HFFc6 (cell line): ENCODE measurements around the gene CREB3. TPM values are rescaled to one million over a fixed set of nuclear protein-coding genes. Genes with fewer than 3 reads are reported as not detected.

Experiments used
- DNase-seq: peaks from one replicate; pipeline ENCODE4 v3.0.0-alpha.2; 2018
- H3K27ac Mint-ChIP-seq: 2 replicates; pipeline ENCODE4 v1.8.0; 2020; ENCODE audit warnings: mild to moderate bottlenecking, mixed read lengths
- H3K27me3 Mint-ChIP-seq: 2 replicates; pipeline ENCODE4 v1.8.0; 2021; ENCODE audit warnings: mild to moderate bottlenecking, moderate library complexity, mixed read lengths; ENCODE audit not compliant: insufficient read depth
- H3K36me3 Mint-ChIP-seq: 2 replicates; pipeline ENCODE4 v1.8.0; 2021; ENCODE audit warnings: low read depth, mixed read lengths
- H3K4me1 Mint-ChIP-seq: 2 replicates; pipeline ENCODE4 v1.8.0; 2020; ENCODE audit warnings: low read depth, mixed read lengths
- H3K4me3 Mint-ChIP-seq: 2 replicates; pipeline ENCODE4 v1.8.0; 2020; ENCODE audit warnings: mild to moderate bottlenecking, moderate library complexity, mixed read lengths
- H3K9me3 Mint-ChIP-seq: 2 replicates; pipeline ENCODE4 v1.8.0; 2020; ENCODE audit warnings: mild to moderate bottlenecking, mixed read lengths
- CTCF ChIP-seq: fragments of 200-600 bp; sonication (generic); IDR thresholded peaks from 2 replicates; pipeline ENCODE4 v1.5.0; 2021; ENCODE audit warnings: antibody characterized with exemption, mild to moderate bottlenecking
- microRNA-seq: library from miRNA; unstranded; fragments of <30 nt; microRNA quantifications from one replicate; pipeline ENCODE4, GENCODE V29; 2019
- total RNA-seq, 6 experiments: library from RNA; stranded (reverse); fragmentation: NEBNext Ultra II Directional; extraction: Animal tissue kit (Norgen Biotek cat#: 25700); gene quantifications; 2 replicates in 1 of 6; 3 replicates in 5 of 6; pipeline ENCODE4 v1.2.3, GENCODE V29; 2021

Gene CREB3
- total RNA-seq, 6 experiments from 2014 or later: 106 to 127 (median 114) TPM

GRCh38 chr9:35781066-35781465 is 48.6 kb downstream of the CREB3 start:
- H3K4me3 Mint-ChIP-seq: no peak overlapping the region
- H3K36me3 Mint-ChIP-seq: no peaks in the 10 kb centered on the region
- TF ChIP-seq CTCF: no peak
- peaks cover 25% of the 10 kb centered on the region for H3K27me3 Mint-ChIP-seq
- no peak overlapping the region for H3K27ac Mint-ChIP-seq
- H3K4me1 Mint-ChIP-seq: no peaks in the 10 kb centered on the region
- DNase-seq: no peak
- no peaks in the 10 kb centered on the region for H3K9me3 Mint-ChIP-seq

- no peaks in the 10 kb centered on the region for H3K36me3 Mint-ChIP-seq
- no peak overlapping the region for H3K4me3 Mint-ChIP-seq
- no peak for TF ChIP-seq CTCF
- no peak for DNase-seq
- H3K27me3 Mint-ChIP-seq: peaks cover 30% of the 10 kb centered on the region
- no peak overlapping the region for H3K27ac Mint-ChIP-seq
- no peaks in the 10 kb centered on the region for H3K9me3 Mint-ChIP-seq
- peaks cover 8% of the 10 kb centered on the region; the same call in 1 of the 2 replicates for H3K4me1 Mint-ChIP-seq
Observed at GRCh38 chr9:35783418-35783817, 51.0 kb downstream of the CREB3 start.

Small RNA genes lying within 50 kb of the gene (microRNA-seq; reads per million reads assigned to microRNA genes)
- gene MIR6852 (2.3 reads per million), gene MIR6853 (not detected)

Other genes starting within 250 kb of the CREB3 start
- gene RUSC2, start 242.6 kb upstream of the CREB3 start, total RNA-seq: 10 to 100 TPM; 54.0 to 70.7 (median 59.9) TPM
- gene TESK1, start 127.4 kb upstream of the CREB3 start, total RNA-seq: 10 to 100 TPM; 25.4 to 33.2 (median 28.5) TPM
- gene CD72, start 114.3 kb upstream of the CREB3 start, total RNA-seq: under 1 TPM; 0.37 to 0.87 (median 0.49) TPM
- gene SIT1, start 81.7 kb upstream of the CREB3 start, total RNA-seq: not detected
- over 10,000 TPM in 5 of 6 experiments, 1,000 to 10,000 TPM in 1; 9,197 to 39,404 (median 23,537) TPM for gene RMRP, start 74.6 kb upstream of the CREB3 start, total RNA-seq
- 10 to 100 TPM; 22.5 to 29.8 (median 24.6) TPM for gene CCDC107, start 74.4 kb upstream of the CREB3 start, total RNA-seq
- gene ARHGEF39, start 67.5 kb upstream of the CREB3 start, total RNA-seq: 1 to 10 TPM; 1.7 to 4.4 (median 2.6) TPM
- under 1 TPM in 1 of 6 experiments, not detected in 5; 0.28 TPM for gene CA9, start 58.7 kb upstream of the CREB3 start, total RNA-seq
- 1,000 to 10,000 TPM; 1,810 to 3,557 (median 2,546) TPM for gene TPM2, start 42.7 kb upstream of the CREB3 start, total RNA-seq
- gene TLN1, start 471 bp upstream of the CREB3 start, total RNA-seq: 100 to 1,000 TPM; 470 to 562 (median 491) TPM
- gene GBA2, start 16.6 kb downstream of the CREB3 start, total RNA-seq: 10 to 100 TPM; 22.9 to 25.7 (median 24.0) TPM
- 10 to 100 TPM; 27.6 to 35.1 (median 30.9) TPM for gene RGP1, start 16.6 kb downstream of the CREB3 start, total RNA-seq
- not detected for gene MSMP, start 21.6 kb downstream of the CREB3 start, total RNA-seq
- 10 to 100 TPM; 38.3 to 48.5 (median 41.7) TPM for gene NPR2, start 58.9 kb downstream of the CREB3 start, total RNA-seq
- gene SPAG8, start 79.6 kb downstream of the CREB3 start, total RNA-seq: 1 to 10 TPM in 4 of 6 experiments, under 1 TPM in 2; 0.80 to 1.7 (median 1.2) TPM
- 10 to 100 TPM; 23.3 to 35.3 (median 34.6) TPM for gene HINT2, start 82.4 kb downstream of the CREB3 start, total RNA-seq
- not detected for gene FAM221B, start 96.1 kb downstream of the CREB3 start, total RNA-seq
- gene TMEM8B, start 96.6 kb downstream of the CREB3 start, total RNA-seq: 10 to 100 TPM in 5 of 6 experiments, 1 to 10 TPM in 1; 8.7 to 15.2 (median 12.0) TPM
- not detected for gene OR13J1, start 137.7 kb downstream of the CREB3 start, total RNA-seq
- gene HRCT1, start 173.5 kb downstream of the CREB3 start, total RNA-seq: 1 to 10 TPM; 2.5 to 4.1 (median 3.3) TPM
- gene SPAAR, start 176.8 kb downstream of the CREB3 start, total RNA-seq: under 1 TPM in 5 of 6 experiments, not detected in 1; 0.19 to 0.34 (median 0.23) TPM
- gene OR2S2, start 225.5 kb downstream of the CREB3 start, total RNA-seq: not detected